ENCODE measurements around the gene PPP1R3F. TPM values are rescaled to one million over a fixed set of nuclear protein-coding genes. Genes with fewer than 3 reads are reported as not detected.

The PPP1R3F gene
- total RNA-seq, 1 experiment from 2014 or later = 7.3 TPM

DNA sequence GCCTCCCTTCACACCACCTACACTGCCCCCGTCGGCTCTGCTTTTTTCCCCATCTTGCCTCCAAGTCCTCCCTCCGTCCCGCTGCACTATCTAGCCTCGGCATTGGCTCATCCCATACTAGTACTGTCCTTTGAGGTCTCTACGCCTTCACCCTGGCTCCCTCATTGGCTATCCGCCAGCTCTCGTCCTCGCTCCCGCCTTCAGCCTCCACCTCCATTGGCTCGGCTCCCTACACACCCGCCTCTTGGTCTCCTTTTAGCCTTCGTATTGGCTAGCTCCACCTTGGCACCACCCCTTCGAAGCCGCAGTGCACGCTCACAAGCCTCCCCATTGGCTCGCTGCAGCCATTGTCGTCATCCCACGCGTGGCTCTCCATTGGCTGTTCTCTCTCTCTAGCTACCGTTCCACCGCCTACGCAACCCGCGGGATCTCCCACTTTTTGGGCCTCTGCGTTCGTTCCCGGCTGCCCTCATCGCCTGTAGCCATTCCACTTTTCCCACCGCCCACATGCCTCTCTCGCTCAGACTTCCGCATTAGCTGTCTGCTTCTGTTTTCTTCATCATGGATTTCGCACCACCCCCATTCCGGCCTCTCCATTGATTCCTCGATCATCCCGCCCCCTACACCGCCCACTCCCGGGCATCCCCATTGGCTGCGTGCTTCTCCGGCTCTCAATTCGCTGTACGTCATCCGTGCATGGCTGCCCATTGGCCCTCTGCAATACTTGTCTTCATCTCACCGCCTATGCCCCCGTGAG, 405 bp upstream of the PPP1R3F start:
- H4K91ac ChIP-seq (ENCODE audit: insufficient read length, low read depth, low read length) = no peak overlapping the region
- H4K5ac ChIP-seq (ENCODE audit: insufficient read length, low read depth, low read length) = no peak overlapping the region
- H3K9me3 ChIP-seq (ENCODE audit: control insufficient read depth, low read depth, low read length) = peaks cover 23% of the 10 kb centered on the region
- Mint-ChIP-seq H3K9me3 (peaks cover 69 to 70% of the 10 kb centered on the region in 2 experiments), H3K27me3 (ENCODE audit: low read depth) (peaks cover 2% of the 10 kb centered on the region), H3K27ac (peak overlapping the region; percentile 100), H3K4me3 (peak overlapping the region; percentile 91 to 93), H3K36me3 (ENCODE audit: insufficient read depth in 1 of 3, low read depth in 3 of 3) (peaks cover 11 to 18% (median 16%) of the 10 kb centered on the region in 3 experiments), H3K4me1 (peaks cover 14 to 21% of the 10 kb centered on the region in 2 experiments)
- 0 out of 2 replicates have a peak, but pooled peaks cover 4% of the 10 kb centered on the region for H3K79me2 ChIP-seq (ENCODE audit: insufficient read depth, low read length)
- H3K79me1 ChIP-seq (ENCODE audit: insufficient read depth, low read depth, low read length, poor library complexity, severe bottlenecking) = no peaks in the 10 kb centered on the region
- no peak overlapping the region for H2BK120ac ChIP-seq (ENCODE audit: low read depth, low read length, poor library complexity, severe bottlenecking)
- no peak overlapping the region for H3K4ac ChIP-seq (ENCODE audit: low read depth, low read length)
- peaks cover 5% of the 10 kb centered on the region for H3K23me2 ChIP-seq (ENCODE audit: insufficient read length, low read depth, low read length, poor library complexity, severe bottlenecking)
- peak overlapping the region; percentile 93 for H3K18ac ChIP-seq (ENCODE audit: insufficient read length, low read depth, low read length)
- DNase-seq = peak; percentile 98
- H2BK5ac ChIP-seq (ENCODE audit: insufficient read length, low read length) = no peak overlapping the region
- H3K23ac ChIP-seq (ENCODE audit: insufficient read length, low read depth, low read length) = no peak overlapping the region
- peak overlapping the region; percentile 79 for H3K9ac ChIP-seq (ENCODE audit: extremely low read depth, insufficient read length, low read length)
- H3K56ac ChIP-seq (ENCODE audit: insufficient read length, low read depth, low read length) = no peak overlapping the region
- H3K27me3 ChIP-seq (ENCODE audit: insufficient read depth, low read length) = no peaks in the 10 kb centered on the region
- no peak overlapping the region for H2AFZ ChIP-seq (ENCODE audit: low read length)
- no peak overlapping the region for H2BK15ac ChIP-seq (ENCODE audit: low read depth, low read length)
- no peak overlapping the region for H2BK20ac ChIP-seq (ENCODE audit: low read depth, low read length, poor library complexity, severe bottlenecking)
- H3T11ph ChIP-seq (ENCODE audit: low read length) = no peak overlapping the region
- whole genome bisulfite sequencing (ENCODE audit: extremely low coverage, insufficient read length, low lambda C conversion rate) = no CpG with 5 or more reads among the region's 45 CpGs
- H4K8ac ChIP-seq (replicated peaks; ENCODE audit: insufficient read length, low read depth, low read length) = no peak overlapping the region
- no peaks in the 10 kb centered on the region for H4K20me1 ChIP-seq (ENCODE audit: control insufficient read depth, insufficient read depth, insufficient read length)
- H2BK12ac ChIP-seq (ENCODE audit: insufficient read length, low read depth, low read length) = no peak overlapping the region
- TF ChIP-seq, protein P1, sequence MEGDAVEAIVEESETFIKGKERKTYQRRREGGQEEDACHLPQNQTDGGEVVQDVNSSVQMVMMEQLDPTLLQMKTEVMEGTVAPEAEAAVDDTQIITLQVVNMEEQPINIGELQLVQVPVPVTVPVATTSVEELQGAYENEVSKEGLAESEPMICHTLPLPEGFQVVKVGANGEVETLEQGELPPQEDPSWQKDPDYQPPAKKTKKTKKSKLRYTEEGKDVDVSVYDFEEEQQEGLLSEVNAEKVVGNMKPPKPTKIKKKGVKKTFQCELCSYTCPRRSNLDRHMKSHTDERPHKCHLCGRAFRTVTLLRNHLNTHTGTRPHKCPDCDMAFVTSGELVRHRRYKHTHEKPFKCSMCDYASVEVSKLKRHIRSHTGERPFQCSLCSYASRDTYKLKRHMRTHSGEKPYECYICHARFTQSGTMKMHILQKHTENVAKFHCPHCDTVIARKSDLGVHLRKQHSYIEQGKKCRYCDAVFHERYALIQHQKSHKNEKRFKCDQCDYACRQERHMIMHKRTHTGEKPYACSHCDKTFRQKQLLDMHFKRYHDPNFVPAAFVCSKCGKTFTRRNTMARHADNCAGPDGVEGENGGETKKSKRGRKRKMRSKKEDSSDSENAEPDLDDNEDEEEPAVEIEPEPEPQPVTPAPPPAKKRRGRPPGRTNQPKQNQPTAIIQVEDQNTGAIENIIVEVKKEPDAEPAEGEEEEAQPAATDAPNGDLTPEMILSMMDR (conservative IDR thresholded peaks at IDR 0.05) = no peak
- peak overlapping the region; percentile 40 for H3K27ac ChIP-seq (ENCODE audit: insufficient read length, low read depth, low read length)
- H2AK5ac ChIP-seq (ENCODE audit: insufficient read length, low read length) = no peak overlapping the region
- H3K14ac ChIP-seq (ENCODE audit: insufficient read depth, low read length) = peak overlapping the region; percentile 95; the same call in 1 of the 2 replicates
- H3K4me2 ChIP-seq (ENCODE audit: insufficient read depth, insufficient read length, low read length) = peak overlapping the region; percentile 53
- H3K4me1 ChIP-seq (ENCODE audit: insufficient read depth, low read length) = no peaks in the 10 kb centered on the region

Data from H9 (cell line).